ENCODE data around the gene WDR75.

The WDR75 gene

DNA sequence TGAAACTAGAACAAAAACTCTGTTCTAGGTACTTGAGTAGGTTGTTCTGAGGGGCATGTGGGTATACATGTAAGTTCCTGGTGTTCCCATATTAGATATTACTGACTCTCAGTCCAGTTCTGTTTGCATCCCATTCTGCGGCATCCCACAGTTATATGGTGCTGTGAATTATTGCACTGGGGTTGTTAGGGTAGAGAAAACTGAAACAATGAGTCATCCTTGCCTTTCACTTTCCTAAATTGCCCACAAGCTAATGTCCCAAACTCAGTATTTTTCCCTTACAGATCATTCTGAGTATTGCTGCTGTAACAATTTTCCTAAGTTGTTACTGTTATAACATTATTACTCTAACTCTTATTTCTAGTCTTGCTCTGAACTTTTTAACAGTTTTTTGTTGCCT lies 3.0 kb downstream of the WDR75 start:
- Histone ChIP-seq H2AFZ (no peak overlapping the region), H3K27me3 (ENCODE audit: control insufficient read depth, insufficient read depth, low read length) (no peaks in the 10 kb centered on the region), H3K4me2 (ENCODE audit: low read length) (no peak overlapping the region), H3K9me3 (ENCODE audit: control insufficient read depth, low read length) (no peaks in the 10 kb centered on the region), H3K4me1 (no peaks in the 10 kb centered on the region), H3K79me2 (peaks cover 18% of the 10 kb centered on the region), H3K9ac (no peak overlapping the region), H3K27ac (no peak overlapping the region), H3K36me3 (ENCODE audit: control insufficient read depth, insufficient read depth, low read length) (no peaks in the 10 kb centered on the region), H3K4me3 (ENCODE audit: low read depth, low read length) (no peak overlapping the region)
- TF ChIP-seq, protein P1, sequence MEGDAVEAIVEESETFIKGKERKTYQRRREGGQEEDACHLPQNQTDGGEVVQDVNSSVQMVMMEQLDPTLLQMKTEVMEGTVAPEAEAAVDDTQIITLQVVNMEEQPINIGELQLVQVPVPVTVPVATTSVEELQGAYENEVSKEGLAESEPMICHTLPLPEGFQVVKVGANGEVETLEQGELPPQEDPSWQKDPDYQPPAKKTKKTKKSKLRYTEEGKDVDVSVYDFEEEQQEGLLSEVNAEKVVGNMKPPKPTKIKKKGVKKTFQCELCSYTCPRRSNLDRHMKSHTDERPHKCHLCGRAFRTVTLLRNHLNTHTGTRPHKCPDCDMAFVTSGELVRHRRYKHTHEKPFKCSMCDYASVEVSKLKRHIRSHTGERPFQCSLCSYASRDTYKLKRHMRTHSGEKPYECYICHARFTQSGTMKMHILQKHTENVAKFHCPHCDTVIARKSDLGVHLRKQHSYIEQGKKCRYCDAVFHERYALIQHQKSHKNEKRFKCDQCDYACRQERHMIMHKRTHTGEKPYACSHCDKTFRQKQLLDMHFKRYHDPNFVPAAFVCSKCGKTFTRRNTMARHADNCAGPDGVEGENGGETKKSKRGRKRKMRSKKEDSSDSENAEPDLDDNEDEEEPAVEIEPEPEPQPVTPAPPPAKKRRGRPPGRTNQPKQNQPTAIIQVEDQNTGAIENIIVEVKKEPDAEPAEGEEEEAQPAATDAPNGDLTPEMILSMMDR (IDR thresholded peaks at IDR 0.05): no peak

DNA sequence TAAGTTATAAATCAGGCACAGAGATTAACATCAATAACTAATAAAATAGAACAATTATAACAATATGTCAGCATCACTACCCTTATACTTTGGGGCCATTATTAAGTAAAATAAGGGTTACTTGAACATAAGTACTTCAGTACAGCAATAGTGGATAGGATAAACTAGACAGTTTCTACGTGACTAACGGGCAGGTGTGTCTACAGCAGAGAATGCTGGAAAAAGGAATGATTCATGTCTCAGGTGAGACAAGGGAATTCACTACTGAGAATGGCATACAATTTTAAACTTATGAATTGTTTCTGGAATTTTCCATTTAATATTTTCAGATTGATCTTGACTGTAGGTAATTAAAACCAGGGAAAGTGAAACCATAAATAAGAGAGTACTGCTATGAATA lies 5.5 kb downstream of the WDR75 start:
- Histone ChIP-seq H3K4me3 (ENCODE audit: low read depth, low read length) (no peak overlapping the region), H3K36me3 (ENCODE audit: control insufficient read depth, insufficient read depth, low read length) (no peaks in the 10 kb centered on the region), H3K4me1 (no peaks in the 10 kb centered on the region), H3K79me2 (peaks cover 13% of the 10 kb centered on the region), H3K27me3 (ENCODE audit: control insufficient read depth, insufficient read depth, low read length) (no peaks in the 10 kb centered on the region), H3K4me2 (ENCODE audit: low read length) (peak overlapping the region; percentile 2), H3K9me3 (ENCODE audit: control insufficient read depth, low read length) (no peaks in the 10 kb centered on the region), H3K27ac (peak overlapping the region; percentile 25), H2AFZ (no peak overlapping the region), H3K9ac (no peak overlapping the region)
- TF ChIP-seq, protein P1 (IDR thresholded peaks at IDR 0.05): no peak

DNA sequence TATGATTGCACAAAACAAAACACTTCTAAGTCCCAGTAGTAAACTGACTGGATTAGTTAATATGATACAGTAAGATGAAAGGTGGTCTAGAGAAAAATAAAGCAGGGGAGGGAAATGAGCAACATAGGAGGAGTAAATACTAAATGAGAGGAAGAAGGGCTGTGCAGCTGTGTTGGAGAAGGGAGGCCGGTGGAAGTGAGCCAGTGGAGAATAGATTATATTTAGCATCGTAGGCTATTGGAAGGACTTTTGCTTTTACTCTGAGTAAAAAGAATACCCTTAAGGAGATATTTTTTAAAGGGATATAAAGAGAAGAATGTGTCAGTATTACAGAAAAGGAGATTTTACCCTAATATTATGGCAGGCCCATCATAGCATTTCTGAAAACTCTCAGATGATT lies 12.7 kb downstream of the WDR75 start:
- TF ChIP-seq, protein P1 (IDR thresholded peaks at IDR 0.05): no peak
- Histone ChIP-seq H3K27me3 (ENCODE audit: control insufficient read depth, insufficient read depth, low read length) (no peaks in the 10 kb centered on the region), H3K9me3 (ENCODE audit: control insufficient read depth, low read length) (no peaks in the 10 kb centered on the region), H3K27ac (no peak overlapping the region), H3K79me2 (no peaks in the 10 kb centered on the region), H3K4me1 (no peaks in the 10 kb centered on the region), H3K36me3 (ENCODE audit: control insufficient read depth, insufficient read depth, low read length) (no peaks in the 10 kb centered on the region), H2AFZ (no peak overlapping the region), H3K4me3 (ENCODE audit: low read depth, low read length) (no peak overlapping the region), H3K4me2 (ENCODE audit: low read length) (no peak overlapping the region), H3K9ac (no peak overlapping the region)

DNA sequence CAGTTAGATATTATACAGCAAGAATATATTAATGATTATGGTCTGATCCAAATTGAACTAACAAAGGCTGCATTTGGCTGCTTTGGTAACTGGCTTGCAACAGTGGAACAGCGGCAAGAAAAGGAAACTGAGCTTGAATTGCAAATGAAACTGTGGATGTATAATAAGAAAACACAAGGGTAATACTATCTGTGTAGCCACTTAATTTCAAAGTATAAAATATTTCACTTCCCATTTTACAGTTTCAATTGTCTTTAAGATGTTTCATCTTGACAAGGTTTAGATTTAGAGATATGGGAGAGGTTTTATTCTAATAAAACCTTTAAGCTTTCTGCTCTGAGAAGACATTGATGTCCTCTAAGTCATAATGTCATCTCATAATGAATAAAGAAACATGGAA lies 23.8 kb downstream of the WDR75 start:
- Histone ChIP-seq H3K4me3 (ENCODE audit: low read depth, low read length) (no peak overlapping the region), H3K4me1 (no peaks in the 10 kb centered on the region), H3K36me3 (ENCODE audit: control insufficient read depth, insufficient read depth, low read length) (no peaks in the 10 kb centered on the region), H3K9me3 (ENCODE audit: control insufficient read depth, low read length) (no peaks in the 10 kb centered on the region), H3K4me2 (ENCODE audit: low read length) (no peak overlapping the region), H3K27ac (no peak overlapping the region), H3K27me3 (ENCODE audit: control insufficient read depth, insufficient read depth, low read length) (no peaks in the 10 kb centered on the region), H3K79me2 (no peaks in the 10 kb centered on the region), H3K9ac (no peak overlapping the region), H2AFZ (no peak overlapping the region)
- TF ChIP-seq, protein P1 (IDR thresholded peaks at IDR 0.05): no peak

DNA sequence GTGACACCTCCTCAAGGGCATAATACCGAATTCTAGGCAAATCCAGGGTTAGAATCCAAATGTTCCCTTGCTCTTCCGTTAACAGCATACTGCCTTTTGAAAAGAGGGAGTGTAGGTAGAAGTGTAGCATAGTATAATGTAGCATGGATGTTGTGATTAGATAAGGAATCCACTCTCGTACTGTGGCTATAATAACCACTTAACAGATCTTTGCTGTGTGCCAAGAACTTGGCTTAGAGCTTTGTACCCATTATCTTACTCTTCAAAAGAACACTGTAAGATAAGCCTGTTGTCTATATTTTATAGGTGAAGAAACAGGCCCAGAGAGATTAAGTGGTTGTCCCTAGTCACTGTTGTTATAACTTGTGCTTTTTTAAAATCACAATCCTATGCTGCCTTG lies 24.2 kb downstream of the WDR75 start:
- Histone ChIP-seq H3K9ac (no peak overlapping the region), H3K4me2 (ENCODE audit: low read length) (no peak overlapping the region), H3K27me3 (ENCODE audit: control insufficient read depth, insufficient read depth, low read length) (no peaks in the 10 kb centered on the region), H3K9me3 (ENCODE audit: control insufficient read depth, low read length) (no peaks in the 10 kb centered on the region), H3K36me3 (ENCODE audit: control insufficient read depth, insufficient read depth, low read length) (no peaks in the 10 kb centered on the region), H3K4me1 (no peaks in the 10 kb centered on the region), H3K79me2 (no peaks in the 10 kb centered on the region), H3K4me3 (ENCODE audit: low read depth, low read length) (no peak overlapping the region), H2AFZ (no peak overlapping the region), H3K27ac (no peak overlapping the region)
- TF ChIP-seq, protein P1 (IDR thresholded peaks at IDR 0.05): no peak

All from parathyroid adenoma (tissue), 2 donors.